Mesenchymal stem cell (in vitro differentiated cells and primary cell): ENCODE results near the gene TMEM204.

Experiments used
- DNase-seq: peaks from one replicate; pipeline ENCODE4 v3.0.0-alpha.2; 2013
- H2AFZ ChIP-seq: one replicate; pipeline ENCODE4 v1.6.1; 2013; ENCODE audit warnings: low read depth, mild to moderate bottlenecking, control low read depth, inconsistent platforms, low read length, moderate library complexity
- H2AK5ac ChIP-seq: 2 replicates; pipeline ENCODE4 v1.6.1; 2013; ENCODE audit warnings: low read length, moderate library complexity, mild to moderate bottlenecking, inconsistent platforms; ENCODE audit not compliant: severe bottlenecking
- H2BK120ac ChIP-seq: one replicate; pipeline ENCODE4 v1.6.1; 2013; ENCODE audit warnings: low read depth, mild to moderate bottlenecking, inconsistent platforms, low read length, moderate library complexity
- H2BK12ac ChIP-seq, 2 experiments: one replicate each; pipeline ENCODE4 v1.6.1; 2013; ENCODE audit warnings: inconsistent platforms in 2 of 2, low read length in 2 of 2, mild to moderate bottlenecking in 2 of 2, moderate library complexity in 2 of 2, control low read depth in 1 of 2
- H2BK15ac ChIP-seq: one replicate; pipeline ENCODE4 v1.6.1; 2013; ENCODE audit warnings: mild to moderate bottlenecking, low read depth, inconsistent platforms; ENCODE audit not compliant: poor library complexity, severe bottlenecking
- H2BK5ac ChIP-seq: 2 replicates; pipeline ENCODE4 v1.6.1; 2013; ENCODE audit warnings: low read depth, mild to moderate bottlenecking, low read length, control low read depth, inconsistent platforms; ENCODE audit not compliant: poor library complexity, severe bottlenecking
- H3K14ac ChIP-seq, 2 experiments: one replicate each; pipeline ENCODE4 v1.6.1; 2013; ENCODE audit warnings: inconsistent platforms in 2 of 2, low read length in 2 of 2, control low read depth in 1 of 2, mild to moderate bottlenecking in 1 of 2, moderate library complexity in 1 of 2
- H3K18ac ChIP-seq, 2 experiments: one replicate each; pipeline ENCODE4 v1.6.1; 2013; ENCODE audit warnings: inconsistent platforms in 2 of 2, low read length in 2 of 2, control low read depth in 1 of 2, low read depth in 1 of 2, mild to moderate bottlenecking in 1 of 2
- H3K23ac ChIP-seq, 2 experiments: one replicate each; pipeline ENCODE4 v1.6.1; 2013; ENCODE audit warnings: inconsistent platforms in 2 of 2, low read length in 2 of 2, mild to moderate bottlenecking in 2 of 2, moderate library complexity in 2 of 2, control low read depth in 1 of 2
- H3K27ac ChIP-seq: 2 replicates; pipeline ENCODE4 v1.5.1; 2013; ENCODE audit warnings: mild to moderate bottlenecking, moderate library complexity, low read length, control low read depth, inconsistent platforms; ENCODE audit not compliant: poor library complexity, severe bottlenecking
- H3K27me3 ChIP-seq, 2 experiments: 2 replicates each; pipeline versions ENCODE4 v1.6.1 to v1.7.0; 2013; ENCODE audit warnings: low read length in 2 of 2, mild to moderate bottlenecking in 2 of 2, moderate library complexity in 2 of 2, control low read depth in 1 of 2, inconsistent platforms in 1 of 2; ENCODE audit not compliant: control insufficient read depth in 1 of 2, insufficient read depth in 1 of 2
- H3K36me3 ChIP-seq, 2 experiments: 2 replicates each; pipeline versions ENCODE4 v1.6.1 to v1.7.0; 2013; ENCODE audit warnings: low read length in 2 of 2, control low read depth in 1 of 2, inconsistent platforms in 1 of 2, low read depth in 1 of 2, mild to moderate bottlenecking in 1 of 2; ENCODE audit not compliant: insufficient read depth in 2 of 2, control insufficient read depth in 1 of 2
- H3K4ac ChIP-seq, 2 experiments: one replicate each; pipeline ENCODE4 v1.6.1; 2013; ENCODE audit warnings: inconsistent platforms in 2 of 2, low read length in 2 of 2, mild to moderate bottlenecking in 2 of 2, moderate library complexity in 2 of 2, control low read depth in 1 of 2, low read depth in 1 of 2
- H3K4me1 ChIP-seq: 2 replicates; pipeline ENCODE4 v1.6.1; 2013; ENCODE audit warnings: low read depth, low read length, control low read depth; ENCODE audit not compliant: control insufficient read depth, insufficient read depth
- H3K4me2 ChIP-seq: 2 replicates; pipeline ENCODE4 v1.6.1; 2013; ENCODE audit warnings: low read length, mild to moderate bottlenecking, inconsistent platforms; ENCODE audit not compliant: poor library complexity, severe bottlenecking
- H3K4me3 ChIP-seq, 2 experiments: 2 replicates each; pipeline versions ENCODE4 v1.5.1 to v1.7.0; 2013; ENCODE audit warnings: low read length in 2 of 2, mild to moderate bottlenecking in 2 of 2, control low read depth in 1 of 2, low read depth in 1 of 2; ENCODE audit not compliant: insufficient read depth in 1 of 2
- H3K79me1 ChIP-seq: replicated peaks from 2 replicates; pipeline ENCODE4 v1.6.1; 2013; ENCODE audit warnings: mild to moderate bottlenecking, control low read depth, low read length, inconsistent platforms; ENCODE audit not compliant: poor library complexity, severe bottlenecking
- H3K9ac ChIP-seq: 2 replicates; pipeline ENCODE4 v1.7.0; 2013; ENCODE audit warnings: mild to moderate bottlenecking, low read length, moderate library complexity
- H3K9me3 ChIP-seq: 2 replicates; pipeline ENCODE4 v1.7.0; 2013; ENCODE audit warnings: mild to moderate bottlenecking, low read length; ENCODE audit not compliant: control insufficient read depth
- H4K8ac ChIP-seq: one replicate; pipeline ENCODE4 v1.6.1; 2013; ENCODE audit warnings: inconsistent platforms, mild to moderate bottlenecking, low read length, moderate library complexity
- H4K91ac ChIP-seq: one replicate; pipeline ENCODE4 v1.6.1; 2013; ENCODE audit warnings: mild to moderate bottlenecking, low read length, inconsistent platforms
- WGBS: methylation state at CpG from one replicate; pipeline ENCODE4 v1.1.7; 2013; ENCODE audit warnings: mixed read lengths; 5-methylcytosine and 5-hydroxymethylcytosine counted together

TMEM204 gene

GRCh38 chr16:1487395-1488053 is 45.9 kb upstream of the TMEM204 start:
- H2BK15ac ChIP-seq: no peak overlapping the region
- no peak overlapping the region for H3K27ac ChIP-seq
- peaks cover 5 to 9% of the 10 kb centered on the region in 2 experiments for H3K27me3 ChIP-seq
- no peak overlapping the region for H3K4me3 ChIP-seq
- H2AFZ ChIP-seq: no peak overlapping the region
- no peaks in the 10 kb centered on the region for H3K36me3 ChIP-seq
- H3K4me1 ChIP-seq: peaks cover under 1% of the 10 kb centered on the region
- no peak overlapping the region for H2BK5ac ChIP-seq
- H3K9me3 ChIP-seq: no peaks in the 10 kb centered on the region
- no peak overlapping the region for H4K91ac ChIP-seq
- WGBS: 93% methylated on average over 39 of the region's 39 CpGs
- H3K4ac ChIP-seq: no peak overlapping the region
- H3K4me2 ChIP-seq: no peak overlapping the region
- H2BK12ac ChIP-seq: no peak overlapping the region
- no peaks in the 10 kb centered on the region for H3K79me1 ChIP-seq
- no peak for DNase-seq
- no peak overlapping the region for H4K8ac ChIP-seq
- H2AK5ac ChIP-seq: no peak overlapping the region
- no peak overlapping the region for H2BK120ac ChIP-seq
- H3K9ac ChIP-seq: no peak overlapping the region
- no peak overlapping the region for H3K23ac ChIP-seq
- H3K14ac ChIP-seq: no peak overlapping the region
- H3K18ac ChIP-seq: no peak overlapping the region

- no peak overlapping the region for H2BK120ac ChIP-seq
- no peak overlapping the region for H2AFZ ChIP-seq
- DNase-seq: no peak
- H3K79me1 ChIP-seq: no peaks in the 10 kb centered on the region
- no peak overlapping the region for H3K23ac ChIP-seq
- no peak overlapping the region for H2AK5ac ChIP-seq
- H3K9me3 ChIP-seq: no peaks in the 10 kb centered on the region
- H2BK5ac ChIP-seq: no peak overlapping the region
- H4K8ac ChIP-seq: no peak overlapping the region
- H3K18ac ChIP-seq: no peak overlapping the region
- WGBS: 83% methylated on average over 17 of the region's 24 CpGs
- no peak overlapping the region for H2BK12ac ChIP-seq
- no peak overlapping the region for H3K4me2 ChIP-seq
- peaks cover 4 to 8% of the 10 kb centered on the region in 2 experiments for H3K27me3 ChIP-seq
- peaks cover 6% of the 10 kb centered on the region for H3K4me1 ChIP-seq
- no peak overlapping the region for H3K4me3 ChIP-seq
- no peak overlapping the region for H3K14ac ChIP-seq
- H2BK15ac ChIP-seq: no peak overlapping the region
- H4K91ac ChIP-seq: no peak overlapping the region
- no peak overlapping the region for H3K4ac ChIP-seq
- H3K9ac ChIP-seq: no peak overlapping the region
- no peak overlapping the region for H3K27ac ChIP-seq
- no peaks in the 10 kb centered on the region for H3K36me3 ChIP-seq
Observed at GRCh38 chr16:1488054-1488601, 45.3 kb upstream of the TMEM204 start.

DNA sequence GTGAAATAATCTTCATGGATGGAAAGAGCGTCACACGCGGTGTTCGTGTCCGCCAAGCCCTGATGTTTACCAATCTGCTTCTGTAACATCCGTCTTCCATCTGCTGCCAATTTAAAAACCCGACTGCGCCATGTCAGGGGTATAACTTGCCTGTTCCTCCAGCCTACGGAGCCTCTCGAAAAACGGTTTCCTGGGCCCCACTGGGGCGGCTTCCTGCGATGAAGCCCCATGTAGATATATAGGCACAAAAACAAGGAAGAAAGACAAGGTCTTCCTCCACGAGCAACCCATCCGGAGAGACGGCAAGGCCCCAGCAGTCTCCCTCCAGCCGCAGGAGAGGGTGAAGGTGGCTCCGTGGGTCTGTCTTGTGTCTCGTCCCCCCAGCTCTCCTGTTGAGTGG is 44.8 kb upstream of the TMEM204 start, which contains the start of gene PTX4:
Gene PTX4 (minus strand): TSS at position 326 of the 400 bp plus-strand sequence. CDS start 35 bp downstream, at position 291.
- H2BK5ac ChIP-seq: no peak within 1 kb of the TSS
- H2AK5ac ChIP-seq: no peak within 1 kb of the TSS
- no peak within 1 kb of the TSS for H3K9ac ChIP-seq
- DNase-seq: no peak
- no peak within 1 kb of the TSS for H3K4me3 ChIP-seq
- no peak within 1 kb of the TSS for H4K8ac ChIP-seq
- peaks cover 3 to 5% of the 10 kb centered on the region in 2 experiments for H3K27me3 ChIP-seq
- no peak within 1 kb of the TSS for H3K23ac ChIP-seq
- no peak within 1 kb of the TSS for H2BK120ac ChIP-seq
- no peak within 1 kb of the TSS for H2BK15ac ChIP-seq
- H2BK12ac ChIP-seq: no peak within 1 kb of the TSS
- no peak within 1 kb of the TSS for H3K14ac ChIP-seq
- peaks cover 2% of the 10 kb centered on the region for H3K79me1 ChIP-seq
- H3K4me1 ChIP-seq: peaks cover 6% of the 10 kb centered on the region
- no peak within 1 kb of the TSS for H4K91ac ChIP-seq
- H3K4ac ChIP-seq: no peak within 1 kb of the TSS
- 88% methylated on average over 19 of the region's 19 CpGs for WGBS
- no peak within 1 kb of the TSS for H2AFZ ChIP-seq
- no peaks in the 10 kb centered on the region for H3K9me3 ChIP-seq
- H3K18ac ChIP-seq: no peak within 1 kb of the TSS
- no peak within 1 kb of the TSS for H3K4me2 ChIP-seq
- H3K36me3 ChIP-seq: no peaks in the 10 kb centered on the region
- no peak within 1 kb of the TSS for H3K27ac ChIP-seq

DNA sequence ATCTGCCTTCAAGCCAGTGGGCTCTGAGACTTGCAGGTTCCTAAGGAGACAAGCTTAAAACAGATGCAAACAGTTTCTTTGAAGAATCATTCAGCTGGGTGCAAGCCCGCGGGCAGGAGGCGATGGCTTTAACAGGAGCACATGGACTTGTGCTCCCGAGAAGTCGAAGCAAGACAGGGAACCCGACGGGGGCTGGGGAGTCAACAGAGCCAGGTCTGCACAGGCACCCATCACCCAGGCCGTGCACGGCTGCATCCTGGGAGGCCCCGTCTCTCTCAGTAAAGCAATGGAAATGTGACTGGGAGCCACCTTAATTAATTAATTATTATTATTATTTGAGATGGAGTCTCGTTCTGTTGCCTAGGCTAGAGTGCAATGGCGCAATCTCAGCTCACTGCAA is 44.4 kb upstream of the TMEM204 start:
- H3K4ac ChIP-seq: no peak overlapping the region
- no peak overlapping the region for H3K23ac ChIP-seq
- H4K8ac ChIP-seq: no peak overlapping the region
- no peak overlapping the region for H2BK5ac ChIP-seq
- no peak overlapping the region for H3K4me3 ChIP-seq
- no peak overlapping the region for H2BK120ac ChIP-seq
- H3K79me1 ChIP-seq: peaks cover 6% of the 10 kb centered on the region
- no peak overlapping the region for H2AFZ ChIP-seq
- peaks cover 10% of the 10 kb centered on the region for H3K4me1 ChIP-seq
- H3K18ac ChIP-seq: no peak overlapping the region
- no peak overlapping the region for H4K91ac ChIP-seq
- no peak overlapping the region for H3K9ac ChIP-seq
- peaks cover 0 to under 1% of the 10 kb centered on the region in 2 experiments for H3K27me3 ChIP-seq
- peaks cover 0 to under 1% of the 10 kb centered on the region in 2 experiments for H3K36me3 ChIP-seq
- H3K9me3 ChIP-seq: no peaks in the 10 kb centered on the region
- no peak overlapping the region for H3K4me2 ChIP-seq
- no peak overlapping the region for H3K14ac ChIP-seq
- no peak overlapping the region for H3K27ac ChIP-seq
- H2BK15ac ChIP-seq: no peak overlapping the region
- H2AK5ac ChIP-seq: no peak overlapping the region
- 96% methylated on average over 9 of the region's 12 CpGs for WGBS
- no peak overlapping the region for H2BK12ac ChIP-seq
- DNase-seq: no peak
